NCI-H2029 treated with DMSO at 0.1 percent for 48 hours (cell line): ENCODE measurements around the gene DOCK6.

ENCODE experiments used
- DNase-seq: peaks from one replicate; lab custom pipeline; 2025; lab: John Stamatoyannopoulos, UW

The DOCK6 gene

DNA sequence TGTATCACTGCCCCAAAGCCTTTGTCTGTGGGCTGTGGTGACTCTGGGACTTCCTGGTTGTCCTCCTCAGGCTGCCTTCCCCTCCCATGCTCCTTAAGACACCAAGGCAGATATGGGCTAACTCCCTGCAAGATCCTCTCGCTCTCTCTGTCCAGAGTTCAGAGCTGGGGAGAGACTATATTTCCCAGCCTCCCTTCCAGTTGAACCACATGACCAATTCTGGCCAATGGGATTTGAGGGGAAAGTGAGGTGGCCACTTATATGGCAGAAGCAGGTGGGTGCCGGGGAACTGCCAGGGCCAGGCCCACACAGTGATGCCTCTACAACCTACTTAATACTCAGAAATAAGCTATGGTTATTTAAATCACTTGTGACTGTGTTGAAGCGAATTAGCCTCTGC, 39.1 kb downstream of the DOCK6 start:
- no peak for DNase-seq

- no peak for DNase-seq
Observed at GRCh38 chr19:11221082-11221598, 41.2 kb downstream of the DOCK6 start.

- no peak for DNase-seq
Observed at GRCh38 chr19:11214387-11214786, 47.9 kb downstream of the DOCK6 start.

DNA sequence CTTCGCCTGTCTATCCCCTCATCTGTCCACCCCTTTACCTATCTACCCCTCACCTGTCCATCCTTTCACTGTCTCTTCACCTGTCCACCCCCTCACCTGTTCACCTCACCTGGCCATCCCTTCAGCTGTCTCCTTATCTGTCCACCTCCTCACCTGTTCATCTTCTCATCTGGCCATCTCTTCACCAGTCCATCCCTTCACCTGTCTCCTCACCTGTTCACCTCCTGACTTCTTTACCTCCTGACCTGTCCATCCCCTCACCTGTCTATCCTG, 51.7 kb downstream of the DOCK6 start:
- DNase-seq, result no peak

- no peak for DNase-seq
Observed at GRCh38 chr19:11209839-11210655, 52.3 kb downstream of the DOCK6 start.

- DNase-seq, result no peak
Observed at GRCh38 chr19:11208561-11209471, 53.5 kb downstream of the DOCK6 start.

DNA sequence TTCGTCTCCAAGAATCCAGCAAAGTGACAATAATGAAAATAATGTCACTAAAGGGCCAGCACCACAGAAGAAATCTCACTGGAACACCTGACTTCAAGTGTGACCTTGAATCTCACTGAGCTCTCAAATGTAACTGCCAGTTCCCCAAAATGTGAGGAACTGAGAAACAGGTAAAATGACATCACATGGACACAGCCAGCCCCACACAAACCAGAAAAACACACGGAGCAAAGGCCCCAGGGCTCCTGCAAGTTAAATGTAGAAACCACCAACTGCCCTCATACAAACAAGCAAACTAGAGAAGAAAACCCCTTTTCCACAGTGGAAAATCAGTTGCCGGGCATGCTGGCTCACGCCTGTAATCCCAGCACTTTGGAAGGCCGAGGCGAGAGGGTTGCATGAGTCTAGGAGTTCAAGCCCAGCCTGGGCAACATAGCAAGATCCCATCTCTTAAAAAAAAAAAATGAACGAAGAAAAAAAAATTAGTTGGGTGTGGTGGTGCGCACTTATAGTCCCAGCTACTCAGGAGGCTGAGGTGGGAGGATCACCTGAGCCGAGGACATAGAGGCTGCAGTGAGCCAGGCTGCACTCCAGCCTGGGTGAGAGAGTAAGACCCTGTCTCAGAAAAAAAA, 56.3 kb downstream of the DOCK6 start:
- DNase-seq, result no peak

GRCh38 chr19:11204943-11205349, 57.4 kb downstream of the DOCK6 start:
- DNase-seq, result no peak

- DNase-seq, result no peak
Observed at GRCh38 chr19:11204076-11204602, 58.2 kb downstream of the DOCK6 start.

GRCh38 chr19:11203194-11204075, 58.9 kb downstream of the DOCK6 start:
- DNase-seq, result no peak

- no peak for DNase-seq
Observed at GRCh38 chr19:11202488-11203193, 59.7 kb downstream of the DOCK6 start.

GRCh38 chr19:11201791-11202190, 60.5 kb downstream of the DOCK6 start:
- no peak for DNase-seq

DNA sequence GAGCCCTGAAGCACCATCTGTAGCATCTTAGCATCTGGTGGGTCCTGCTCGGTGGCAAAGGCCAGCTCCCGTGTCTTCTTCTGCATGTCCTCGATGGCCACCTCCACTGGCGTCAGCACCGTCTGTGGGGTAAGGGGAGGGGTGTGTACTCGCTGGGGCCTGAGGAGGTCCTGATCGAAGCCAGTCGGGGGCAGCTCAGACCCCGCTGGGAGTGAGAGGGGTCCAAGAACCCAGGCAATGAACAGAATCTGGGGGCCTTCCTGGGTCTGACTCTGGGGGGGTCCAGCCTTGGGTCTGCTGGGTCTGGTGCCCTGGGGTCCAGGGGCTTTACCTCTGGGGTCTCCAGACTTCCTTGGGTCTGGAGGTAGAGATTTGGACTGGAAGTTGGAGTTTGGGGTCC, 61.4 kb downstream of the DOCK6 start:
- no peak for DNase-seq

DNA sequence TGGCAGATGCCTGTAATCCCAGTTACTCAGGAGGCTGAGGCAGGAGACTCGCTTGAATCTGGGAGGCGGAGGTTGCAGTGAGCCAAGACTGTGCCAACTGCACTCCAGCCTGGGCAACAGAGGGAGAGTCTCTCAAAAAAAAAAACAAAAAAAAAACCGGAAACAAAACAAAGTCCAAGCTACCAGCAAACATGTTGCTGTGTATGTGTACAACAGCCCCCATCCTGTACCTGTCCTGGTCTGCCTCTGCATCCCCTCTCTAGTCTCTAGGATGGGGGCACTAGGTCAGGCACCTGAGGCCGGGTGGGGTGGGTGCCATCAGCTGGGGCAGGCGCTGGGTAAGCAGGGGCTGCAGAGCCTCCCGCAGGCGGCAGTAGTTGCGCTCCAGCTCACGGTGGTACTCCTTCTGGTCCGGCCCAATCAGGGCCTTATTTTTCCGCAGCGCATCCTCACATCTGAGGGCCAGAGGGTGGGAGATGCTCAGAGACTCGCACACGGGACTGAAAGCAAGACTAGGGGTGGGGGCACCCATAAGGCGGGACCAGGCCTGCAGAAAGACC, 62.2 kb downstream of the DOCK6 start:
- no peak for DNase-seq

DNA sequence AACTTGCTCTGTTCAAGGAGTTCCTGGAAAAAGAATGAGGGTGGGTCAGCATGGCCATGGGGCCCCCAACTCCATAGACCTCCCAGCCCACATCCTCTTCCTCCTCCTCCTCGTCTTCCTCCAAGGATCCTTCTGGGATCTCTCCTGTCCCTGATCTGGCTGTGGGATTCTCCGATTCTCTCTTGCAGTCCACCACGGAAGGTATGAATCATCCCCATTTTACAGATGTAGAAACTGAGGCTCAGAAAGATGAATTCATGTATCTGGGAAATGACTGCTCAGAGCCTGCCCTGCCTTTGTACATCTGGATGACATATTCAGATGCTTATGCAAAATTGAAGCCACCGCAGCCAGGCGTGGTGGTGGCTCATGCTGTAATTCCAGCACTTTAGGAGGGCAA, 62.8 kb downstream of the DOCK6 start:
- DNase-seq, result no peak

DNA sequence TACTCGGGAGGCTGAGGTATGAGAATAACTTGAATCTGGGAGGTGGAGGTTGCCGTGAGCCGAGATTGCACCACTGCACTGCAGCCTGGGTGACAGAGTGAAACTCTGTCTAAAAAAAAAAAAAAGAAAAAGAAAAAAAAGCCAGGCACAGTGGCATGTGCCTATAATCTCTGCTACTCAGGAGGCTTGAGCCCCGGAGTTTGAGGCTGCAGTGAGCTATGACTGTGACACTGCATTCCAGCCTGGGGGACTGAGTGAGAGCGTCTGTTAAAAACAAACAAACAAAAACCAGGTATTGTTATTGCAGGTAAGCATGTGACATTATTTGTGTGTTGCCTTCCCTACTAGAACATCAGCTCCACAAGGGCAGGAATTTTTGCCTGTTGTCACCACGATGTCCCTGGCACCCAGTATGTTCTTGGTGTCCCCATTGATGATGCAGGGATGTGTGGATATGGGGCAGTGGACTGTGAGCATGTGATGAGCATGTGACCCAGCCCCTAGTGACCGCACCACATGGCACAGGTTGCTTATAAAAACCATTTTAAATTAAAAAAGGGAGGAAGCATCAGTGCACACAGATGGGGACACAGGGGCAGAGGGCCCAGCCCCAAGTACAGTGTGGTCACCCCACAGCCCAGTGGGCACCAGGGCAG, 63.4 kb downstream of the DOCK6 start:
- DNase-seq, result no peak

- no peak for DNase-seq
Observed at GRCh38 chr19:11198175-11198534, 64.2 kb downstream of the DOCK6 start.

DNA sequence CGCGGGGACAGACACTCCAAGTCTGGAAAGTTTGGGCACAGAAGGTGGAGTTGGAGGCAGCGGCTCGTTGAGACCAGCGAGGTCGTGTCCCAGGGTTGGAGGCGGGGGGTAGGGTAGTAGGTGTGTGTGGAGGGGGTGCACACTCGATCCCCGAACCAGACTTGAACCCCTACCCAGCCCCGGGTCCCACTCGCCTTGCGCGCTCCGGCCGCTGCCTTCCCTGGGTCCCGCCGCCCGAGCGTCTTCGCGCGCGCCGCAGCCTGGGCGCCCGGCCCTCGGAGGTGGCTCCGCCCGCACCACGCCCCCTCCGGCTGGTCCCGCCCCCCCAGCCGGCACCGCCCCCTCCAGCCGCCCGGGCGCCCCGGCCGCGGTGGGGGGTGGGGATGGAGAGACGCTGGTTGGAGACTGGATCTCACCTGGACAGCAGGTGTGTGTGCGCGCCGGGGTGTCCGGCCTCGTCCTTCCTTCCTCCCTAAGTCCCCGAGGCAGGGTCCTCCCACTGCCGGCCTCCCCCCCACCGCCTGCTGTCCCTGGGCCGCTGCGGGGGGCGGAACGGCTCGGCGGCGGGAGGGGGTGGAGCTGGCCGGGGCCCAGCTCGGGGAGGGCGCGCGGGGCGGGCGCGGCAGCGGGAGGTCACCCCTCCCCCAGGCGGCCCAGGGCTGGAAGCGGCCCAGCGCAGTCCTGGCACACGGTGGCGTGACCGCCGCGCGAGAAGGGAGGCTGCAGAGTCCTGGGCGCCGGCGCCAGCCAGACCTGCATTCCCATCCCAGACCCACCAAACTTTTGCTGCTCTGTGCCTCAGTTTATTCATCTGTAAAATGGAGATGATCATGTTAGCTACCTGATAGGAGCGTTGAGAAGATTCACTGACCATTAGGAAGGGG, 64.8 kb downstream of the DOCK6 start, which contains the start of gene KANK2:
Gene KANK2 (minus strand): TSS at position 255 of the 884 bp plus-strand sequence. CDS start 3,034 bp downstream, outside the sequence.
- DNase-seq, result peak; percentile 68
